ENCODE results near the gene CRHR1.
"Not testable (repeated sequence)": the region's sequence is repeated elsewhere in the genome, so short reads cannot be mapped to it uniquely, and the experiment has no call there.

Gene CRHR1

GRCh38 chr17:45740553-45741330, 43.4 kb upstream of the CRHR1 start:
- Histone ChIP-seq H3K4me2 (ENCODE audit: insufficient read depth, low read length) (no peak overlapping the region), H3K4me1 (ENCODE audit: insufficient read depth, low read length) (no peaks in the 10 kb centered on the region), H4K20me1 (ENCODE audit: insufficient read depth, low read length) (no peaks in the 10 kb centered on the region), H3K9ac (ENCODE audit: low read depth, low read length) (no peak overlapping the region), H3K27me3 (ENCODE audit: insufficient read depth, low read length, poor library complexity) (peaks cover 9% of the 10 kb centered on the region), H3K79me2 (ENCODE audit: insufficient read depth, low read length) (no peaks in the 10 kb centered on the region), H3K36me3 (ENCODE audit: insufficient read depth, low read length) (no peaks in the 10 kb centered on the region), H3K9me3 (ENCODE audit: insufficient read depth, low read length, severe bottlenecking) (no peaks in the 10 kb centered on the region), H3K4me3 (ENCODE audit: low read depth in 1 of 2, low read length in 2 of 2) (no peak overlapping the region), H2AFZ (ENCODE audit: low read depth, low read length) (no peak overlapping the region), H3K27ac (ENCODE audit: low read length) (no peak overlapping the region)
- ATAC-seq (ENCODE audit: insufficient read depth, low read depth) (peak; percentile 66), DNase-seq (peak; percentile 39)
- no peak for TF ChIP-seq CTCF (IDR thresholded peaks at IDR 0.05; ENCODE audit: borderline replicate concordance, extremely low read depth, low read length, poor library complexity, severe bottlenecking)

DNA sequence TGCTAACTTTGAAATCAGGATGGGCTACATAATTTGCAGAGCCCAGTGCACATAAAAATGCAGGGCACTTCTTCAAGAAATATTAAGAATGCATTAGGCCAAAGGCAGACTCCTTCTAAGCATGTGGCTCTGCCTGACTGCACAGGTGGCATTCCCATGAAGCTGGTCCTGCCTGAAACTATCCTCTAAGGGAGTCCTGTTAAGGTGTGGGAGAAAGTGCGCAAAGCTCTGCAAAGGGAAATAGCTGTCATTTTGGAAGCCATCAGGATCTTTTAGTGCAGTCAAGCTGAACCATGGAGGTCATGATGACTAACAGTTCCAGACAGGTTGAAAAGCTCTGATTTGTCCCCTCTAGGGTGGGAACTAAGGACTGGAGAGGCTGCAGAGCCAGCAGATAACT, 41.9 kb upstream of the CRHR1 start:
- no peaks in the 10 kb centered on the region for H4K20me1 ChIP-seq (ENCODE audit: insufficient read depth, low read length)
- H3K9me3 ChIP-seq (ENCODE audit: insufficient read depth, low read length, severe bottlenecking) = no peaks in the 10 kb centered on the region
- ATAC-seq (ENCODE audit: insufficient read depth, low read depth) (no peak), DNase-seq (no peak)
- no peak overlapping the region for H3K27ac ChIP-seq (ENCODE audit: low read length)
- TF ChIP-seq EZH2 (IDR thresholded peaks at IDR 0.05; ENCODE audit: borderline replicate concordance, low read depth, low read length, severe bottlenecking) = no peak
- TF ChIP-seq CTCF (IDR thresholded peaks at IDR 0.05; ENCODE audit: borderline replicate concordance, extremely low read depth, low read length, poor library complexity, severe bottlenecking) = no peak
- H3K9ac ChIP-seq (ENCODE audit: low read depth, low read length) = no peak overlapping the region
- no peaks in the 10 kb centered on the region for H3K79me2 ChIP-seq (ENCODE audit: insufficient read depth, low read length)
- H3K4me2 ChIP-seq (ENCODE audit: insufficient read depth, low read length) = no peak overlapping the region
- H3K4me1 ChIP-seq (ENCODE audit: insufficient read depth, low read length) = no peaks in the 10 kb centered on the region
- no peaks in the 10 kb centered on the region for H3K36me3 ChIP-seq (ENCODE audit: insufficient read depth, low read length)
- peaks cover 13% of the 10 kb centered on the region for H3K27me3 ChIP-seq (ENCODE audit: insufficient read depth, low read length, poor library complexity)
- no peak overlapping the region for H2AFZ ChIP-seq (ENCODE audit: low read depth, low read length)
- no peak overlapping the region for H3K4me3 ChIP-seq (ENCODE audit: low read depth in 1 of 2, low read length in 2 of 2)

- Histone ChIP-seq H2AFZ (ENCODE audit: low read depth, low read length) (no peak overlapping the region), H3K27ac (ENCODE audit: low read length) (no peak overlapping the region), H3K9me3 (ENCODE audit: insufficient read depth, low read length, severe bottlenecking) (no peaks in the 10 kb centered on the region), H3K79me2 (ENCODE audit: insufficient read depth, low read length) (no peaks in the 10 kb centered on the region), H3K4me1 (ENCODE audit: insufficient read depth, low read length) (no peaks in the 10 kb centered on the region), H3K36me3 (ENCODE audit: insufficient read depth, low read length) (no peaks in the 10 kb centered on the region), H3K9ac (ENCODE audit: low read depth, low read length) (no peak overlapping the region), H3K27me3 (ENCODE audit: insufficient read depth, low read length, poor library complexity) (peaks cover 18% of the 10 kb centered on the region), H4K20me1 (ENCODE audit: insufficient read depth, low read length) (no peaks in the 10 kb centered on the region), H3K4me2 (ENCODE audit: insufficient read depth, low read length) (no peak overlapping the region), H3K4me3 (ENCODE audit: low read depth in 1 of 2, low read length in 2 of 2) (no peak overlapping the region)
- ATAC-seq (ENCODE audit: insufficient read depth, low read depth) (no peak), DNase-seq (no peak)
- TF ChIP-seq EZH2 (IDR thresholded peaks at IDR 0.05; ENCODE audit: borderline replicate concordance, low read depth, low read length, severe bottlenecking) (no peak), CTCF (IDR thresholded peaks at IDR 0.05; ENCODE audit: borderline replicate concordance, extremely low read depth, low read length, poor library complexity, severe bottlenecking) (no peak)
Observed at GRCh38 chr17:45743626-45744326, 40.3 kb upstream of the CRHR1 start.

- not testable (repeated sequence) for H3K9ac ChIP-seq (ENCODE audit: low read depth, low read length); H4K20me1 ChIP-seq (ENCODE audit: insufficient read depth, low read length); H3K27ac ChIP-seq (ENCODE audit: low read length); H3K4me1 ChIP-seq (ENCODE audit: insufficient read depth, low read length); DNase-seq; H3K79me2 ChIP-seq (ENCODE audit: insufficient read depth, low read length); H3K4me3 ChIP-seq (ENCODE audit: low read depth in 1 of 2, low read length in 2 of 2); H3K36me3 ChIP-seq (ENCODE audit: insufficient read depth, low read length); ATAC-seq (ENCODE audit: insufficient read depth, low read depth); H3K9me3 ChIP-seq (ENCODE audit: insufficient read depth, low read length, severe bottlenecking); H3K4me2 ChIP-seq (ENCODE audit: insufficient read depth, low read length); H2AFZ ChIP-seq (ENCODE audit: low read depth, low read length)
- peaks cover 19% of the 10 kb centered on the region for H3K27me3 ChIP-seq (ENCODE audit: insufficient read depth, low read length, poor library complexity)
Observed at GRCh38 chr17:45744826-45745225, 39.3 kb upstream of the CRHR1 start.
